HG02623 (cell line): ENCODE data around the gene SP140.

Source experiments
- ATAC-seq: cut with Tn5 transposase; IDR thresholded peaks from one replicate; pipeline ENCODE4 v1.9.1; 2021; ENCODE audit warnings: moderate library complexity; ENCODE audit not compliant: unreplicated experiment

SP140 gene

DNA sequence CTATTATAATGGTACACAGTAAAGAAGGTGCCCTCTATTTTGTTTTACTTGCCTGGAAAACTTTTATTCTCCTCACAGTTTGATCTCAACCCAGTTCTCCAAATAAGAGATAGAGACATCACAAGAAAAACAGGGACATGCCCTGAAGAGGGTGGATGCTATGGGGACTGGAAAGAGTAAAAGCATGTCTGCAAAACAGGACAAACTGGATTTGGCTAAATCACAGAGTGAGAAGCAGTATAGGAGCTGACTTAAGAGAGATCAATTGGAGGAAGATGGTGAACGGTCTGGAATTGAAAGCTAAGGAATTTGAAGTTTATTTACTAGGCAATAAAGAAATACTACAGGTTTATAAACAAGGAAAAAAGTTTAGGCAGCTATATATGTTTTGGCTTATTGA is 134.5 kb downstream of the SP140 start:
- no peak for ATAC-seq

DNA sequence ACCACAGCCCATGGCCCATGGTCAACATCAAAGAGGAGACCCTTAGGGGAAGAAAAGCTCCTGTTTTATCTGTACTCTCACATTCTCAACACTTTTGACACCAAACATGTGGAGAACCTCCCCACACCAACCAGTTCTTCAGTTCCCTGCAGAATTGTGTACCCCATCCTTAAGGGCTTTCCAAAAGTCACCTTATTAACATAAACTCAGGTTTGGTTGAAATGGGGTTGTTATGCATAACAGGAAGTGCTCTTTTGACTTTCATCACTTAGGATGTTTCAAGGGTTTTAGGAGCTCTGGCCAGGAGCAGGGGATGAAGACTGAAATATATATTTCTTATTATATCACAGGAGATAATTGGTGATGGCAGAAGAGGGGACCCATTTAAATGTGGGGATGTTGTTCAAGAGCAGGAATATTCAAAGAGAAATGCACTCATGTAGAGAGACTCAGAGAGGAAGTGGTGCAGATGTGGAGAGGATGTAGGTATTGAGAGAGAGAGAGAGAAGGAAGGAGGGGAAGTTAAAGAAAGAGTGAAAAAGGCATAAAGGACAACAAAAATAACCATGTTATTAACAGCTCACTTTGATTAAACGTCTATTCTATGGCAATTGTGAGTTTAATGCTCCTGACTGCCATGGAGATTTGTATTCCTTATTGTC is 136.6 kb downstream of the SP140 start:
- no peak for ATAC-seq
